ENCODE results near the gene STIM2.
"Not testable (repeated sequence)": the region's sequence is repeated elsewhere in the genome, so short reads cannot be mapped to it uniquely, and the experiment has no call there.

STIM2 gene

GRCh38 chr4:27016551-27016950 is 155.9 kb downstream of the STIM2 start:
- H3K9me3 ChIP-seq (ENCODE audit: control insufficient read depth, low read length) = no peaks in the 10 kb centered on the region
- no peak overlapping the region for H3K9ac ChIP-seq (ENCODE audit: low read length)
- H3K4me1 ChIP-seq (ENCODE audit: control insufficient read depth, insufficient read depth, low read length) = no peaks in the 10 kb centered on the region
- no peaks in the 10 kb centered on the region for H3K36me3 ChIP-seq (ENCODE audit: control insufficient read depth, insufficient read depth, low read length)
- no peaks in the 10 kb centered on the region for H3K27me3 ChIP-seq (ENCODE audit: control insufficient read depth, insufficient read depth, low read length)
- no peak overlapping the region for H3K4me3 ChIP-seq (ENCODE audit: low read length)

- Histone ChIP-seq H3K9me3 (ENCODE audit: control insufficient read depth, low read length) (no peaks in the 10 kb centered on the region), H3K36me3 (ENCODE audit: control insufficient read depth, insufficient read depth, low read length) (no peaks in the 10 kb centered on the region), H3K9ac (ENCODE audit: low read length) (no peak overlapping the region), H3K27me3 (ENCODE audit: control insufficient read depth, insufficient read depth, low read length) (no peaks in the 10 kb centered on the region), H3K4me1 (ENCODE audit: control insufficient read depth, insufficient read depth, low read length) (no peaks in the 10 kb centered on the region), H3K4me3 (ENCODE audit: low read length) (no peak overlapping the region)
Observed at GRCh38 chr4:27017623-27018022, 157.0 kb downstream of the STIM2 start.

- H3K9me3 ChIP-seq (ENCODE audit: control insufficient read depth, low read length) = no peaks in the 10 kb centered on the region
- H3K4me1 ChIP-seq (ENCODE audit: control insufficient read depth, insufficient read depth, low read length) = no peaks in the 10 kb centered on the region
- H3K36me3 ChIP-seq (ENCODE audit: control insufficient read depth, insufficient read depth, low read length) = no peaks in the 10 kb centered on the region
- H3K9ac ChIP-seq (ENCODE audit: low read length) = no peak overlapping the region
- no peaks in the 10 kb centered on the region for H3K27me3 ChIP-seq (ENCODE audit: control insufficient read depth, insufficient read depth, low read length)
- no peak overlapping the region for H3K4me3 ChIP-seq (ENCODE audit: low read length)
Observed at GRCh38 chr4:27018076-27018475, 157.4 kb downstream of the STIM2 start.

- H3K9ac ChIP-seq (ENCODE audit: low read length) = no peak overlapping the region
- H3K4me1 ChIP-seq (ENCODE audit: control insufficient read depth, insufficient read depth, low read length) = no peaks in the 10 kb centered on the region
- H3K36me3 ChIP-seq (ENCODE audit: control insufficient read depth, insufficient read depth, low read length) = no peaks in the 10 kb centered on the region
- H3K9me3 ChIP-seq (ENCODE audit: control insufficient read depth, low read length) = no peaks in the 10 kb centered on the region
- no peak overlapping the region for H3K4me3 ChIP-seq (ENCODE audit: low read length)
- H3K27me3 ChIP-seq (ENCODE audit: control insufficient read depth, insufficient read depth, low read length) = no peaks in the 10 kb centered on the region
Observed at GRCh38 chr4:27018910-27019309, 158.3 kb downstream of the STIM2 start.

- H3K9me3 ChIP-seq (ENCODE audit: control insufficient read depth, low read length) = no peaks in the 10 kb centered on the region
- H3K4me3 ChIP-seq (ENCODE audit: low read length) = no peak overlapping the region
- no peaks in the 10 kb centered on the region for H3K36me3 ChIP-seq (ENCODE audit: control insufficient read depth, insufficient read depth, low read length)
- no peaks in the 10 kb centered on the region for H3K27me3 ChIP-seq (ENCODE audit: control insufficient read depth, insufficient read depth, low read length)
- no peaks in the 10 kb centered on the region for H3K4me1 ChIP-seq (ENCODE audit: control insufficient read depth, insufficient read depth, low read length)
- H3K9ac ChIP-seq (ENCODE audit: low read length) = no peak overlapping the region
Observed at GRCh38 chr4:27019766-27020165, 159.1 kb downstream of the STIM2 start.

- Histone ChIP-seq H3K4me1 (ENCODE audit: control insufficient read depth, insufficient read depth, low read length) (no peaks in the 10 kb centered on the region), H3K9ac (ENCODE audit: low read length) (no peak overlapping the region), H3K9me3 (ENCODE audit: control insufficient read depth, low read length) (no peaks in the 10 kb centered on the region), H3K36me3 (ENCODE audit: control insufficient read depth, insufficient read depth, low read length) (no peaks in the 10 kb centered on the region), H3K27me3 (ENCODE audit: control insufficient read depth, insufficient read depth, low read length) (no peaks in the 10 kb centered on the region), H3K4me3 (ENCODE audit: low read length) (no peak overlapping the region)
Observed at GRCh38 chr4:27020203-27020602, 159.6 kb downstream of the STIM2 start.

- Histone ChIP-seq H3K4me3 (ENCODE audit: low read length) (no peak overlapping the region), H3K9ac (ENCODE audit: low read length) (no peak overlapping the region), H3K36me3 (ENCODE audit: control insufficient read depth, insufficient read depth, low read length) (no peaks in the 10 kb centered on the region), H3K4me1 (ENCODE audit: control insufficient read depth, insufficient read depth, low read length) (no peaks in the 10 kb centered on the region), H3K27me3 (ENCODE audit: control insufficient read depth, insufficient read depth, low read length) (no peaks in the 10 kb centered on the region), H3K9me3 (ENCODE audit: control insufficient read depth, low read length) (no peaks in the 10 kb centered on the region)
Observed at GRCh38 chr4:27020603-27021002, 160.0 kb downstream of the STIM2 start.

- Histone ChIP-seq H3K36me3 (ENCODE audit: control insufficient read depth, insufficient read depth, low read length) (no peaks in the 10 kb centered on the region), H3K4me1 (ENCODE audit: control insufficient read depth, insufficient read depth, low read length) (no peaks in the 10 kb centered on the region)
Observed at GRCh38 chr4:27022963-27023362, 162.3 kb downstream of the STIM2 start.

GRCh38 chr4:27023366-27023765 is 162.7 kb downstream of the STIM2 start:
- Histone ChIP-seq H3K9me3 (ENCODE audit: control insufficient read depth, low read length) (no peaks in the 10 kb centered on the region), H3K4me3 (ENCODE audit: low read length) (no peak overlapping the region), H3K36me3 (ENCODE audit: control insufficient read depth, insufficient read depth, low read length) (no peaks in the 10 kb centered on the region)

More at GRCh38 chr4:27022963-27023362, 162.3 kb downstream of the STIM2 start:
- Histone ChIP-seq H3K9me3 (ENCODE audit: control insufficient read depth, low read length) (no peaks in the 10 kb centered on the region), H3K4me3 (ENCODE audit: low read length) (no peak overlapping the region), H3K9ac (ENCODE audit: low read length) (no peak overlapping the region), H3K27me3 (ENCODE audit: control insufficient read depth, insufficient read depth, low read length) (no peaks in the 10 kb centered on the region)

GRCh38 chr4:27024805-27025204 is 164.2 kb downstream of the STIM2 start:
- H3K9ac ChIP-seq (ENCODE audit: low read length) = no peak overlapping the region
- no peaks in the 10 kb centered on the region for H3K36me3 ChIP-seq (ENCODE audit: control insufficient read depth, insufficient read depth, low read length)
- no peaks in the 10 kb centered on the region for H3K27me3 ChIP-seq (ENCODE audit: control insufficient read depth, insufficient read depth, low read length)
- no peaks in the 10 kb centered on the region for H3K9me3 ChIP-seq (ENCODE audit: control insufficient read depth, low read length)
- H3K4me3 ChIP-seq (ENCODE audit: low read length) = no peak overlapping the region
- no peaks in the 10 kb centered on the region for H3K4me1 ChIP-seq (ENCODE audit: control insufficient read depth, insufficient read depth, low read length)

More at GRCh38 chr4:27023366-27023765, 162.7 kb downstream of the STIM2 start:
- Histone ChIP-seq H3K9ac (ENCODE audit: low read length) (no peak overlapping the region), H3K27me3 (ENCODE audit: control insufficient read depth, insufficient read depth, low read length) (no peaks in the 10 kb centered on the region), H3K4me1 (ENCODE audit: control insufficient read depth, insufficient read depth, low read length) (no peaks in the 10 kb centered on the region)

- no peaks in the 10 kb centered on the region for H3K9me3 ChIP-seq (ENCODE audit: control insufficient read depth, low read length)
- no peaks in the 10 kb centered on the region for H3K36me3 ChIP-seq (ENCODE audit: control insufficient read depth, insufficient read depth, low read length)
- no peak overlapping the region for H3K4me3 ChIP-seq (ENCODE audit: low read length)
- no peak overlapping the region for H3K9ac ChIP-seq (ENCODE audit: low read length)
- no peaks in the 10 kb centered on the region for H3K4me1 ChIP-seq (ENCODE audit: control insufficient read depth, insufficient read depth, low read length)
- H3K27me3 ChIP-seq (ENCODE audit: control insufficient read depth, insufficient read depth, low read length) = no peaks in the 10 kb centered on the region
Observed at GRCh38 chr4:27027428-27027827, 166.8 kb downstream of the STIM2 start.

- not testable (repeated sequence) for H3K36me3 ChIP-seq (ENCODE audit: control insufficient read depth, insufficient read depth, low read length); H3K4me3 ChIP-seq (ENCODE audit: low read length); H3K4me1 ChIP-seq (ENCODE audit: control insufficient read depth, insufficient read depth, low read length); H3K9me3 ChIP-seq (ENCODE audit: control insufficient read depth, low read length); H3K9ac ChIP-seq (ENCODE audit: low read length); H3K27me3 ChIP-seq (ENCODE audit: control insufficient read depth, insufficient read depth, low read length)
Observed at GRCh38 chr4:27035127-27035526, 174.5 kb downstream of the STIM2 start.

GRCh38 chr4:27040356-27040755 is 179.7 kb downstream of the STIM2 start:
- H3K4me1 ChIP-seq (ENCODE audit: control insufficient read depth, insufficient read depth, low read length) = no peaks in the 10 kb centered on the region
- H3K9ac ChIP-seq (ENCODE audit: low read length) = no peak overlapping the region
- no peaks in the 10 kb centered on the region for H3K9me3 ChIP-seq (ENCODE audit: control insufficient read depth, low read length)
- H3K36me3 ChIP-seq (ENCODE audit: control insufficient read depth, insufficient read depth, low read length) = no peaks in the 10 kb centered on the region
- H3K4me3 ChIP-seq (ENCODE audit: low read length) = no peak overlapping the region
- no peaks in the 10 kb centered on the region for H3K27me3 ChIP-seq (ENCODE audit: control insufficient read depth, insufficient read depth, low read length)
